H1 (cell line): ENCODE measurements around the gene NECTIN2. TPM values are rescaled to one million over a fixed set of nuclear protein-coding genes. Genes with fewer than 3 reads are reported as not detected.

Experiments used
- CTCF ChIA-PET: fragments of 300-600 bp; sonication (Branson Sonifier 250); formaldehyde crosslinking; loops from one replicate; lab custom pipeline; 2021; ENCODE audit not compliant: partially characterized antibody; lab: Charles Lee
- POLR2A ChIA-PET: fragments of 300-600 bp; sonication (Branson Sonifier 250); formaldehyde crosslinking; loops from one replicate; lab custom pipeline; 2021; ENCODE audit warnings: inconsistent platforms; ENCODE audit not compliant: partially characterized antibody; lab: Charles Lee
- DNase-seq, 2 experiments: peaks; one replicate each; pipeline versions ENCODE4 v3.0.0 to v3.0.0-alpha.2; 2010 to 2022; ENCODE audit warnings: low spot score in 2 of 2, low read depth in 1 of 2, mixed read lengths in 1 of 2
- FAIRE-seq: peaks from 2 replicates; lab custom pipeline; 2011; peaks lifted over from hg19 to GRCh38; lab: Jason Lieb, UNC
- H2AFZ ChIP-seq: 2 replicates; pipeline ENCODE4 v1.8.1; 2012; ENCODE audit warnings: low read length, inconsistent platforms
- H2AK5ac ChIP-seq: 2 replicates; pipeline ENCODE4 v1.6.1; 2013; ENCODE audit warnings: low read depth, low read length
- H2BK120ac ChIP-seq: replicated peaks from 2 replicates; pipeline ENCODE3; 2013; ENCODE audit warnings: low read depth, low read length, inconsistent platforms
- H2BK12ac ChIP-seq: 2 replicates; pipeline ENCODE4 v1.6.1; 2013; ENCODE audit warnings: low read depth, low read length
- H2BK15ac ChIP-seq: 2 replicates; pipeline ENCODE4 v1.6.1; 2013; ENCODE audit warnings: low read length
- H2BK20ac ChIP-seq: 2 replicates; pipeline ENCODE4 v1.6.1; 2013; ENCODE audit warnings: low read length
- H2BK5ac ChIP-seq: 2 replicates; pipeline ENCODE4 v1.6.1; 2013; ENCODE audit warnings: low read depth, low read length
- H3K14ac ChIP-seq: 2 replicates; pipeline ENCODE4 v1.6.1; 2013; ENCODE audit warnings: inconsistent platforms; ENCODE audit not compliant: insufficient read length
- H3K18ac ChIP-seq: 2 replicates; pipeline ENCODE4 v1.6.1; 2013; ENCODE audit warnings: low read length; ENCODE audit errors: extremely low read depth
- H3K23ac ChIP-seq: 2 replicates; pipeline ENCODE4 v1.6.1; 2013; ENCODE audit warnings: inconsistent platforms; ENCODE audit not compliant: insufficient read length
- H3K23me2 ChIP-seq: 2 replicates; pipeline ENCODE4 v1.6.1; 2013; ENCODE audit warnings: low read depth, low read length
- H3K27ac ChIP-seq: 2 replicates; pipeline ENCODE4 v1.6.1; 2011; ENCODE audit warnings: low read depth, low read length, inconsistent platforms
- H3K27me3 ChIP-seq, 4 experiments: replicated peaks in 1 of 4; 1 replicate in 1 of 4; 2 replicates in 3 of 4; pipeline versions ENCODE4 v1.6.1 to v1.8.1; 2011 to 2013; ENCODE audit warnings: low read length in 3 of 4, mild to moderate bottlenecking in 3 of 4, inconsistent platforms in 2 of 4, mixed read lengths in 2 of 4, moderate library complexity in 1 of 4; ENCODE audit not compliant: control insufficient read depth in 3 of 4, insufficient read depth in 3 of 4; ENCODE audit errors: extremely low read depth in 1 of 4
- H3K36me3 ChIP-seq, 4 experiments: 2 replicates each; pipeline versions ENCODE4 v1.6.1 to v1.8.1; 2011 to 2013; ENCODE audit warnings: mild to moderate bottlenecking in 4 of 4, low read length in 3 of 4, moderate library complexity in 2 of 4, control low read depth in 1 of 4, inconsistent platforms in 1 of 4; ENCODE audit not compliant: insufficient read depth in 4 of 4, control insufficient read depth in 2 of 4
- H3K4ac ChIP-seq: replicated peaks from 2 replicates; pipeline ENCODE3; 2013; ENCODE audit warnings: low read length, low read depth, mixed read lengths, inconsistent platforms; ENCODE audit not compliant: insufficient read length
- H3K4me1 ChIP-seq, 4 experiments: replicated peaks in 1 of 4; 1 replicate in 1 of 4; 2 replicates in 3 of 4; pipeline versions ENCODE4 v1.6.1 to v1.8.1; 2011 to 2013; ENCODE audit warnings: low read length in 3 of 4, inconsistent platforms in 2 of 4, mixed read lengths in 1 of 4; ENCODE audit not compliant: insufficient read depth in 4 of 4, control insufficient read depth in 3 of 4
- H3K4me2 ChIP-seq, 2 experiments: 2 replicates each; pipeline versions ENCODE4 v1.6.1 to v1.8.1; 2011 to 2013; ENCODE audit warnings: low read depth in 2 of 2, low read length in 2 of 2, control low read depth in 1 of 2, inconsistent platforms in 1 of 2, mild to moderate bottlenecking in 1 of 2; ENCODE audit not compliant: insufficient read depth in 1 of 2
- H3K4me3 ChIP-seq, 4 experiments: fragments of 200-600, 300-600 bp in 1 of 4; sonication (generic), shearing (Covaris generic), sonication (Bioruptor Twin) in 1 of 4; 2 replicates each; pipeline versions ENCODE4 v1.5.1 to v1.8.1; 2011 to 2016; ENCODE audit warnings: low read length in 4 of 4, low read depth in 3 of 4, control low read depth in 2 of 4, inconsistent platforms in 2 of 4, mild to moderate bottlenecking in 2 of 4, mixed read lengths in 1 of 4, moderate library complexity in 1 of 4; ENCODE audit not compliant: insufficient read depth in 2 of 4; ENCODE audit errors: extremely low read depth in 1 of 4
- H3K56ac ChIP-seq: replicated peaks from 2 replicates; pipeline ENCODE3; 2013; ENCODE audit warnings: low read depth, mild to moderate bottlenecking, mixed read lengths, low read length, inconsistent platforms; ENCODE audit not compliant: insufficient read length
- H3K79me1 ChIP-seq: 2 replicates; pipeline ENCODE4 v1.6.1; 2013; ENCODE audit warnings: low read depth, low read length, control low read depth
- H3K79me2 ChIP-seq, 2 experiments: 2 replicates each; pipeline versions ENCODE4 v1.6.1 to v1.8.1; 2012 to 2013; ENCODE audit warnings: low read length in 2 of 2, mild to moderate bottlenecking in 2 of 2, inconsistent platforms in 1 of 2; ENCODE audit not compliant: insufficient read depth in 2 of 2, control insufficient read depth in 1 of 2
- H3K9ac ChIP-seq, 4 experiments: replicated peaks in 1 of 4; 1 replicate in 1 of 4; 2 replicates in 3 of 4; pipeline versions ENCODE4 v1.6.1 to v1.8.1; 2011 to 2013; ENCODE audit warnings: low read depth in 3 of 4, low read length in 3 of 4, control low read depth in 2 of 4, mild to moderate bottlenecking in 2 of 4, moderate library complexity in 2 of 4, inconsistent platforms in 1 of 4; ENCODE audit errors: extremely low read depth in 1 of 4
- H3K9me3 ChIP-seq, 2 experiments: 2 replicates each; pipeline versions ENCODE4 v1.6.1 to v1.8.1; 2012 to 2013; ENCODE audit warnings: mild to moderate bottlenecking in 2 of 2, moderate library complexity in 2 of 2, control low read depth in 1 of 2, inconsistent platforms in 1 of 2, low read depth in 1 of 2, low read length in 1 of 2, mixed read lengths in 1 of 2; ENCODE audit not compliant: insufficient read depth in 2 of 2
- H4K20me1 ChIP-seq, 2 experiments: replicated peaks in 1 of 2; 2 replicates each; pipeline versions ENCODE3 to v1.8.1; 2011 to 2013; ENCODE audit warnings: inconsistent platforms in 2 of 2, low read length in 2 of 2, mild to moderate bottlenecking in 1 of 2; ENCODE audit not compliant: insufficient read depth in 2 of 2, control insufficient read depth in 1 of 2
- H4K5ac ChIP-seq: 2 replicates; pipeline ENCODE4 v1.6.1; 2013; ENCODE audit warnings: low read length, low read depth, mixed read lengths, inconsistent platforms; ENCODE audit not compliant: insufficient read length
- H4K8ac ChIP-seq: 2 replicates; pipeline ENCODE4 v1.8.0; 2013; ENCODE audit warnings: mild to moderate bottlenecking, moderate library complexity, low read length, inconsistent platforms; ENCODE audit not compliant: insufficient read depth; ENCODE audit errors: extremely low read depth
- H4K91ac ChIP-seq: replicated peaks from 2 replicates; pipeline ENCODE3; 2013; ENCODE audit warnings: low read length, mixed read lengths, inconsistent platforms; ENCODE audit not compliant: insufficient read length
- ASH2L ChIP-seq: fragments of 200-600, 300-600 bp; sonication (generic); IDR thresholded peaks from one replicate; pipeline ENCODE4 v1.7.1; 2017; ENCODE audit warnings: low read length
- ATF3 ChIP-seq: IDR thresholded peaks from 2 replicates; pipeline ENCODE4 v1.6.1; 2011; ENCODE audit warnings: low read depth, mild to moderate bottlenecking, low read length; ENCODE audit not compliant: insufficient read depth
- CBX5 ChIP-seq: fragments of 300-800, 300-1000 bp; sonication (generic); IDR thresholded peaks from 2 replicates; pipeline ENCODE4 v1.7.1; 2016; ENCODE audit warnings: antibody characterized with exemption, low read length, low read depth
- CBX8 ChIP-seq: fragments of 300-800, 300-1000 bp; sonication (generic); IDR thresholded peaks from 2 replicates; pipeline ENCODE4 v1.7.1; 2016; ENCODE audit warnings: low read depth, low read length, borderline replicate concordance
- EP300 ChIP-seq, 2 experiments: IDR thresholded peaks; 1 replicate in 1 of 2; 2 replicates in 1 of 2; pipeline ENCODE4 v1.6.1; 2011 to 2012; ENCODE audit warnings: low read depth in 2 of 2, low read length in 2 of 2, mild to moderate bottlenecking in 2 of 2, borderline replicate concordance in 1 of 2, inconsistent platforms in 1 of 2, moderate library complexity in 1 of 2
- MAFK ChIP-seq: IDR thresholded peaks from 2 replicates; pipeline ENCODE4 v1.6.1; 2012; ENCODE audit warnings: low read depth, mild to moderate bottlenecking, improper control_type of control experiment, low read length
- NANOG ChIP-seq: IDR thresholded peaks from 2 replicates; pipeline ENCODE4 v1.6.1; 2011; ENCODE audit warnings: low read length, low read depth, mild to moderate bottlenecking, inconsistent platforms; ENCODE audit not compliant: insufficient read depth, poor library complexity, severe bottlenecking
- SIRT6 ChIP-seq: IDR thresholded peaks from one replicate; pipeline ENCODE4 v1.7.1; 2012; ENCODE audit warnings: low read length, inconsistent platforms
- TCF12 ChIP-seq: IDR thresholded peaks from 2 replicates; pipeline ENCODE4 v1.6.1; 2011; ENCODE audit warnings: low read depth, mild to moderate bottlenecking, low read length
- YY1 ChIP-seq: IDR thresholded peaks from 2 replicates; pipeline ENCODE4 v1.6.1; 2011; ENCODE audit warnings: low read depth, mild to moderate bottlenecking, low read length
- WGBS, 2 experiments: shearing (Covaris generic) in 1 of 2; methylation state at CpG; one replicate each; pipeline versions ENCODE4 v1.1.6 to v1.1.7; 2013 to 2015; ENCODE audit warnings: low lambda C conversion rate in 2 of 2, mixed read lengths in 2 of 2, inconsistent platforms in 1 of 2, low coverage in 1 of 2, missing lambda C conversion rate in 1 of 2; ENCODE audit not compliant: insufficient replicate concordance in 2 of 2, insufficient coverage in 1 of 2, insufficient read length in 1 of 2; ENCODE audit errors: extremely low coverage in 1 of 2, missing lambda C conversion rate in 1 of 2; 5-methylcytosine and 5-hydroxymethylcytosine counted together
- polyA plus RNA-seq, 7 experiments: library from polyadenylated mRNA; depleted of rRNA in 3 of 7; stranded (reverse) in 5 of 7; unstranded in 2 of 7; fragments of >200 nt in 5 of 7; fragments of 200-250 nt in 2 of 7; gene quantifications; 1 replicate in 5 of 7; 2 replicates in 1 of 7; 4 replicates in 1 of 7; pipeline versions ENCODE4 v1.2.1 to v1.2.3, GENCODE V29; 2011 to 2013; ENCODE audit warnings: missing spikeins in 2 of 7, mixed read lengths in 2 of 7
- total RNA-seq: library from RNA; stranded (reverse); fragmentation: NEBNext Ultra II Directional; extraction: Animal tissue kit (Norgen Biotek cat#: 25700); gene quantifications from 2 replicates; pipeline ENCODE4 v1.2.1, GENCODE V29; 2021

The NECTIN2 gene
- total and polyA plus RNA-seq, 2 of the 8 experiments (the other 6 are each of a cell fraction or from before 2014, with no cell fraction given): 184 to 237 TPM

- H4K8ac ChIP-seq: no peak overlapping the region
- H3K4ac ChIP-seq: no peak overlapping the region
- POLR2A ChIA-PET: interaction anchor here (1.6 to 4.0 kb wide), 4 partner anchors 10 to 27 kb away, joined by 5 to 37 read pairs (median 11); partner anchors contain the start of genes BCAM and NECTIN2
- H3K27ac ChIP-seq: no peak overlapping the region
- no peak overlapping the region for H4K91ac ChIP-seq
- no peaks in the 10 kb centered on the region for H3K9me3 ChIP-seq
- peaks cover 0 to 17% (median 3%) of the 10 kb centered on the region in 4 experiments; a peak in 4 of 8 replicates for H3K36me3 ChIP-seq
- H3K4me1 ChIP-seq: 0 out of 7 replicates have a peak, but pooled peaks cover 0 to 3% (median 0%) of the 10 kb centered on the region in 4 experiments
- H2AFZ ChIP-seq: no peak overlapping the region
- H3K79me2 ChIP-seq: no peaks in the 10 kb centered on the region
- H4K5ac ChIP-seq: no peak overlapping the region
- no peak overlapping the region for H3K14ac ChIP-seq
- H3K56ac ChIP-seq: no peak overlapping the region
- DNase-seq (no peak), FAIRE-seq (no peak)
- WGBS, 2 experiments: 86% methylated on average over 16 of the region's 35 CpGs; no CpG with 5 or more reads in 1 of the 2 experiments
- H2BK20ac ChIP-seq: no peak overlapping the region
- no peak overlapping the region for H3K9ac ChIP-seq
- peaks cover 0 to 10% (median 5%) of the 10 kb centered on the region in 4 experiments; a peak in 4 of 7 replicates for H3K27me3 ChIP-seq
- no peak overlapping the region for H2AK5ac ChIP-seq
- no peak overlapping the region for H2BK5ac ChIP-seq
- no peak overlapping the region for H3K4me2 ChIP-seq
- H3K23ac ChIP-seq: no peak overlapping the region
- H3K4me3 ChIP-seq: no peak overlapping the region
- no peak overlapping the region for H2BK12ac ChIP-seq
- no peak overlapping the region for H3K18ac ChIP-seq
- H3K79me1 ChIP-seq: no peaks in the 10 kb centered on the region; the same call in 1 of the 2 replicates
- peaks cover 8% of the 10 kb centered on the region; the same call in 1 of the 2 replicates for H3K23me2 ChIP-seq
- CTCF ChIA-PET: interaction anchor here (0.7 to 3.5 kb wide), 10 partner anchors 8 to 98 kb away, joined by 3 to 19 read pairs (median 6); partner anchors contain the start of gene NECTIN2
- no peak overlapping the region for H2BK120ac ChIP-seq
- peaks cover 0 to 3% of the 10 kb centered on the region in 2 experiments for H4K20me1 ChIP-seq
- H2BK15ac ChIP-seq: no peak overlapping the region
- no peak for TF ChIP-seq ASH2L
- no peak for TF ChIP-seq EP300 (IDR thresholded peaks at IDR 0.05; ENCODE audit: borderline replicate concordance in 1 of 2, low read depth in 2 of 2, low read length in 2 of 2)
- no peak for TF ChIP-seq CBX5
- no peak for TF ChIP-seq ATF3
- no peak for TF ChIP-seq TCF12
- no peak for TF ChIP-seq MAFK
- TF ChIP-seq NANOG: no peak
- TF ChIP-seq SIRT6: no peak
- TF ChIP-seq YY1: no peak
- no peak for TF ChIP-seq CBX8
Observed at GRCh38 chr19:44820648-44821609, 25.2 kb upstream of the NECTIN2 start.
